Stimulated activated naive B cell treated with anti-CD40 and anti-IgM and Interleukin-4, amounts not matched to agents 10 μg/mL and 1 μg/mL and 100 μg/mL, for 72 hours (primary cell): Measurements from ENCODE around the gene TTLL8.

ENCODE experiments used
- ATAC-seq, 2 donors: fragments of 150-1000 bp; cut with Tn5 transposase; replicated peaks; 2 replicates each; pipeline ENCODE4 v1.10.0; 2021; ENCODE audit warnings: moderate library complexity in 1 of 2
- DNase-seq: peaks from one replicate; pipeline ENCODE4 v3.0.0; 2021
- H3K27ac Mint-ChIP-seq: one replicate; pipeline ENCODE4 v1.8.0; 2022; ENCODE audit warnings: mild to moderate bottlenecking, mixed read lengths
- H3K27me3 Mint-ChIP-seq, 2 donors: one replicate each; pipeline ENCODE4 v1.8.0; 2022; ENCODE audit warnings: mixed read lengths in 2 of 2
- H3K36me3 Mint-ChIP-seq, 2 donors: one replicate each; pipeline ENCODE4 v1.8.0; 2022; ENCODE audit warnings: mixed read lengths in 2 of 2, mild to moderate bottlenecking in 1 of 2
- H3K4me1 Mint-ChIP-seq, 2 donors: one replicate each; pipeline ENCODE4 v1.8.0; 2022; ENCODE audit warnings: mixed read lengths in 2 of 2, mild to moderate bottlenecking in 1 of 2
- H3K4me3 Mint-ChIP-seq, 2 donors: one replicate each; pipeline ENCODE4 v1.8.0; 2022; ENCODE audit warnings: mild to moderate bottlenecking in 2 of 2, mixed read lengths in 2 of 2, moderate library complexity in 1 of 2
- H3K9me3 Mint-ChIP-seq, 2 donors: one replicate each; pipeline ENCODE4 v1.8.0; 2022; ENCODE audit warnings: mixed read lengths in 2 of 2, mild to moderate bottlenecking in 1 of 2

The TTLL8 gene

DNA sequence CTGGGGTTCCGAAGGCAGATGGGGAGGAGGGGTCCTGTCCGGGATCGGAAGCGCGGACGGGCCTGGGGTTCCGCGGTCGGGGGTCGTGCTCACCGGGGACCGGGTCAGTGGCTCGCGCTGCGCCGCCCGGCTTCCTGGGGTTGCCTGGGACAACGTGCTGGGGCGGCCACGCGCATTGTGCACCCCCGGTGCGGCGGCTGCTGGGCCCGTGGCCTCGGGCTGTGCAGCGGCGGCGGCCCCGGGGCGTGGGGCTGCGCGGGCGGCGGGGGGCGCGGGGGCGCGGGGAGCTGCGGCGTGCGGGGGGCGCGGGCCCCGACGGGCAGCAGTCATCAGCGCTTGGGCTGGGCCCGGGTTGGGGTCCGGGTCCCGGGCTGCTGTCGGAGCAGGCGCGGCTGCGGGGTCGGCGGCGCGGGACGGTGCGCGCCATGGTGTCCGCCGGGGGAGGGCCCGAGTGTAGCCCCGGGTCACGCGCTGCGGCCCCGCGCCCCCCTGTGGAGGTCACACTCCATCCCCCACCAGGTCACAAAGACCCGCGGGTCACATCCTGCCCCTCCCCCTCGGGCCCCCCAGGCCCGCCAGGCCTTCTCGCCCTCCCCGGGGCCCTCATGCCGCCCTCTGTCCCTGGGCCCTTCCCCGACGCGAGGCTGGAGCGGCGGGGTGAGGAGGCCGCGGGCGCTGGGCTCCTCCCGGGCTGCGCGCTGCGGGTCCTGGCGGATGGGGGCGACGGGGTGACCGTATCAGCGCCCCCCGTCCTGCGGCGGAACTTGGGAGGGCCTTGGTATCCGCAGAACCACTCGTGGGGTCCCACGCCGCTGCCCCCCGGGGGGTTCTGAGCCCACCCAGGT lies at the start of gene TTLL8:
Gene TTLL8 (minus strand): TSS at position 238 of the 845 bp plus-strand sequence.
- Mint-ChIP-seq H3K4me1 (peaks cover 7 to 24% of the 10 kb centered on the region in 2 donors), H3K9me3 (peaks cover 5 to 6% of the 10 kb centered on the region in 2 donors), H3K4me3 (peak within 1 kb of the TSS; percentile 36 to 65), H3K27ac (peak within 1 kb of the TSS; percentile 25), H3K36me3 (peaks cover 0 to 4% of the 10 kb centered on the region in 2 donors), H3K27me3 (peaks cover 51 to 53% of the 10 kb centered on the region in 2 donors)
- no peak for ATAC-seq
- DNase-seq = no peak

GRCh38 chr22:50107529-50107928 lies 49.4 kb upstream of the TTLL8 start:
- Mint-ChIP-seq H3K9me3 (no peaks in the 10 kb centered on the region), H3K36me3 (no peaks in the 10 kb centered on the region), H3K27ac (no peak overlapping the region), H3K4me3 (no peak overlapping the region), H3K4me1 (peaks cover 6 to 19% of the 10 kb centered on the region in 2 donors), H3K27me3 (peaks cover 13 to 16% of the 10 kb centered on the region in 2 donors)
- ATAC-seq = no peak
- DNase-seq = no peak

DNA sequence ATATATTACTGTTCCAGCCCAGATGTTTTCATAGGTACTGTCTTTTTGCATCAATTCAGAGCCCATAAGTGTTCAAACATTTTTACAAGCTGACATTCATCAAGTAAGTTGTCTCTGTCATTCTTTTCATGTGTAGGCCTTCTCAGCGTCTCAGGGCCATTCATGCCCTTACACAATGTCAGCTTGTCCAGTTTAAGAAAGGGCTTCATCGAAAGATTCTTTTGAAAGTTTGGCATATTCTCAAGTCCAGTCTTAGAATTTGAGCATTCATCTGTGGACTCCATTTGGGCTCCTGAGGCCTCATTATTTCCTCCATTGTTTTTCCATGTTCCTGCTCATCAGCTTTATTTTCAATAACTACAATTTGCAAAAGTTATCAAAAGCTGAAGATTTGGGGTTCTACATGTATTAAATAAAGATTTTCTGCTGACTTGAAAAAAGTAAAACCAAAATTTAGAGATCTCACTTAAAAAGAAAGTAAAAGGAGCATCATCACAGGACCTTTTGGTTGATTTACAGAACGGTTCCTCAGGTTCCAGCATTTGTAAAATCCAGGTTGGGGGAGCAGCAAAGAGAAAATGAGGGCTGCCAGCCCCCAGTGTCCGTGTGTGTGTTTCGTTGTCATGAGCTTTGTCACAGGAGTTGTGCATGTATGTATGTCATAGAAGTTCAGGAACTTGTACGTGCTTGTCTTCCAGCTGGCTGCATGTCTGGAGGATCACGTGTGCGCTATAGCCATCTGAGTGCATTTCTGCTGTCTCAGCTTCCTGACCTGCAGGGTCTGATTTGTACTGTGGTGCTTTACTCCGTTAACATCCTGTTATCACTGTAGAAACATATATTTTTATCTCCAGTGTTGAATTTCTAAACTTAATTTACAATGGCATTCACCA lies 47.4 kb upstream of the TTLL8 start:
- H3K36me3 Mint-ChIP-seq = no peaks in the 10 kb centered on the region
- no peak for DNase-seq
- no peaks in the 10 kb centered on the region for H3K9me3 Mint-ChIP-seq
- peak overlapping the region; percentile 40 to 68 for H3K4me3 Mint-ChIP-seq
- peaks cover 4% of the 10 kb centered on the region in 2 donors for H3K27me3 Mint-ChIP-seq
- H3K4me1 Mint-ChIP-seq = peaks cover 8 to 22% of the 10 kb centered on the region in 2 donors
- no peak overlapping the region for H3K27ac Mint-ChIP-seq
- ATAC-seq = peak; percentile 83

- ATAC-seq (no peak), DNase-seq (no peak)
- no peak overlapping the region for H3K27ac Mint-ChIP-seq
- H3K9me3 Mint-ChIP-seq = no peaks in the 10 kb centered on the region
- H3K27me3 Mint-ChIP-seq = peaks cover 5 to 9% of the 10 kb centered on the region in 2 donors
- H3K4me3 Mint-ChIP-seq = no peak overlapping the region
- H3K4me1 Mint-ChIP-seq = peaks cover 8 to 22% of the 10 kb centered on the region in 2 donors
- H3K36me3 Mint-ChIP-seq = no peaks in the 10 kb centered on the region
Observed at GRCh38 chr22:50104141-50104544, 46.0 kb upstream of the TTLL8 start.

DNA sequence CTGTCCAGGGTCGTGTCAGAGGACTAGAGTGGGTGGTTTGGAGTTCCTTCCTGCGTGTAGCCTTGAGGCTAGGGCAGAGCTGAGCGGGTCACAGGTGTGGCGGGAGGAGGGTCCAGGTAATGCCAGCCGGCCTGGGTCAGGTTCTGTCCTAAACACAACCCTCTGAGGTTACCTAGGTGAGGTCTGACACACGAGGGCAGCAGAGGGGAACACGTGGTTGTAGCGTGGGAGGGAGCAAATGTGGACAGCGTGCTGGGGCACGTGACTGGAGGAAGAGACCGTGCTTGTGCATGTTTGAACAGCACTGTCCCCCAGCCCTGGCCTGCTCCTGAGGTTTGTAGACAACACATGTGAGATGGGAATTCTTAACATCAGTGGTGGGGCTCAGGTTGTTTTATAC lies 44.8 kb upstream of the TTLL8 start:
- Mint-ChIP-seq H3K9me3 (no peaks in the 10 kb centered on the region), H3K4me1 (peaks cover 8 to 22% of the 10 kb centered on the region in 2 donors), H3K36me3 (no peaks in the 10 kb centered on the region), H3K27me3 (peaks cover 10 to 12% of the 10 kb centered on the region in 2 donors), H3K4me3 (no peak overlapping the region), H3K27ac (no peak overlapping the region)
- DNase-seq (no peak), ATAC-seq (peak; percentile 58 to 68)

DNA sequence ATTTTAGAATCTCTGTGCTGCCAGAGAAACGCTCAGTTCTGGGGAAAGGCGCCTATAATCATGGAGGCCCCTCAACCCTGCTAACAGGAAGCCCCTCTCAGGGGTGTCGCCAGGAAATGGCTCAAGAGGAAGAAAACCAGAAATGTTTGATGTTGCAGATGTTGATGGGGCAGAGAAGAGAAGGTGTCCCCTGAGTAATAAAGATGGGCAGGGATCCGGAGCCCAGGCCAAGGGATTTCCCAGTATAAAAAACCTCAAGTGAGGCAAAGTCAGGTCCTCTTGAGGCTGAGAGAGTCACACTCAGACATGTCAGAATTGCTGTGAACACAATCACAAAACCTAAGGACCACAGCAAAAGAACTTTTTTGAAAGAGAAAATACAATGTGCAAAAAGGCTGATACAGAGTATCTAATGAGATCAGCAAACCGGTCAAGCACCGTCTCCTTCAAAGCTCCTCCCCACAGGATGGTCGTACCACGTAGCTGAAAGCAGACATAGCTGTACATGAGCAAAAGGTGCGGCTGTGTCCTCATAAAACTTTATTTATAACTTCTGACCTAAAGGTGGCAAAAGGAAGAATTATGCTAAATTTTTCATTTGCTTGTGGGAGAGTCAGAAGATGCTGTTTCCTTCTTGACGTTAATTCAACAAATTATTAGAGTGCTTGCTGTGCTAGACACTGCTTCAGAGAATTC lies 43.9 kb upstream of the TTLL8 start:
- Mint-ChIP-seq H3K27me3 (peaks cover 12 to 15% of the 10 kb centered on the region in 2 donors), H3K9me3 (no peaks in the 10 kb centered on the region), H3K4me3 (no peak overlapping the region), H3K27ac (no peak overlapping the region), H3K4me1 (peaks cover 8 to 22% of the 10 kb centered on the region in 2 donors), H3K36me3 (no peaks in the 10 kb centered on the region)
- ATAC-seq (peak in 1 of 2 donors; percentile 45), DNase-seq (no peak)

GRCh38 chr22:50098052-50098451 lies 40.0 kb upstream of the TTLL8 start:
- DNase-seq (no peak), ATAC-seq (no peak)
- Mint-ChIP-seq H3K4me3 (no peak overlapping the region), H3K9me3 (no peaks in the 10 kb centered on the region), H3K27ac (no peak overlapping the region), H3K4me1 (peaks cover 8 to 11% of the 10 kb centered on the region in 2 donors), H3K36me3 (no peaks in the 10 kb centered on the region), H3K27me3 (peaks cover 12 to 26% of the 10 kb centered on the region in 2 donors)

DNA sequence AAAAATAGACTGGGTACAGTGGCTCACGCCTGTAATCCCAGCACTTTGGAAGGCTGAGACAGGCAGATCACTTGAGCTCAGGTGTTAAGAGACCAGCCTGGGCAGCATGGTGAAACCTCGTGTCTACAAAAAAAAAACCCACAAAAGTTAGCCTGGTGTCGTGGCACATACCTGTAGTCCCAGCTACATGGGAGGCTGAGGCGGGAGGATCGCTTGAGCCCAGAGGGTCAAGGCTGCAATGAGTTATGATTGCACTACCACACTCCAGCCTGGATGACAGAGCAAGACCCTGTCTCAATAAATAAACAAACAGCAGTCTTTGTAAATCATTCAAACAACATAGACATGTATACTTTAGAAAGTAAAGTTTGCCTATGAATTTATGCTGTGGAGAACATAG lies 34.2 kb upstream of the TTLL8 start:
- DNase-seq = no peak
- H3K27me3 Mint-ChIP-seq = peaks cover 9 to 18% of the 10 kb centered on the region in 2 donors
- no peaks in the 10 kb centered on the region for H3K4me1 Mint-ChIP-seq
- no peak for ATAC-seq
- H3K27ac Mint-ChIP-seq = peak overlapping the region; percentile 65
- peaks cover 3 to 9% of the 10 kb centered on the region in 2 donors for H3K36me3 Mint-ChIP-seq
- H3K4me3 Mint-ChIP-seq = no peak overlapping the region
- H3K9me3 Mint-ChIP-seq = peaks cover 3 to 9% of the 10 kb centered on the region in 2 donors

DNA sequence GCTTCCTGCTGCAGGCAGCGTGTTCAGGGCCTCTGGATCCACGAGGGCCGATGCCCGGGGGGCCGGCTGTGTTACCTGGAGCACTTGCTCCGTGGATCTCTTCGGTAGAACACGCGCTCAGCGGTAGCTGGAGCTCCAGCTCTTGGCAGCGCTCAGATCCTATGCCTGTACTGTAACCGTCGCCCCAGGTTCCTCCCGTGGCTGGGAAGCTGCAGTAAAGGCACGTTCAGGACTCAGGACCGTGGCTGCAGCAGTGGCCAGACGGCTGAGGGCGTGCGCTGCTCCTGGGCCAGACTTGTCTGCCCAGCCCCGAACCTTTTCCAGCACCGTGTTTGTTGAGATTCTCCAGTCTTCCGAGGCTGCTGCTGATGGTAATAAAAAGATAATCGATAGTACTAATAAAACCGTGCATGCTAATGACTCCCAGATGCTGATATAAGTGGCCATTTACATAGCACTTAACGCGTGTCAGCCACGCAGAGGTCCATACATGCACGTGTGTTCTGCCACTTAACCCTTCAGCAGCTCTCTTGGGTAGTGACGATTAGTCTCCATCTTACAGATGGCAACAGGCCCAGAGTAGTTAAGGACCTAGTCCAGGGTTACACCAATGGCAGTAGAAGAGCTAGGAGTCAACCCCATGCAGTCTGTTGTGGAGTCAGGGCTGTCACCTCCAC lies 33.1 kb upstream of the TTLL8 start:
- Mint-ChIP-seq H3K36me3 (peaks cover 7 to 18% of the 10 kb centered on the region in 2 donors), H3K27ac (no peak overlapping the region), H3K4me1 (no peaks in the 10 kb centered on the region), H3K4me3 (no peak overlapping the region), H3K27me3 (peaks cover 7 to 18% of the 10 kb centered on the region in 2 donors), H3K9me3 (peaks cover 7 to 17% of the 10 kb centered on the region in 2 donors)
- ATAC-seq = no peak
- no peak for DNase-seq

DNA sequence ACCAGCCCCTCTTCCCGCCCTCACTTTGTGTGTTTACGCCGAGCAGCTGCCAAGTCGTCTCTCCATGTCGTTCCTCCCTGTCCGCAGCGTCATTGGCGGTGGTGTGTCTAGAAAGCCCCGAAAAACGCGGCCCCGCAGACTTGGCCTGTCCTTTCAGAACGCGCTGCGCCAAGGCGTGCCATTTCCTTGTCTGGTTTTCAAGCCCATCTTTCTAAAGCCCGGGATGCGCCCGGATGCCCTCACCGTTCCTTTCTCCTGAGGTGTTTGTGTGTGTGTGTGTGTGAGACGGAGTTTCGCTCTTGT lies 32.3 kb upstream of the TTLL8 start:
- no peak for DNase-seq
- no peak overlapping the region for H3K27ac Mint-ChIP-seq
- H3K9me3 Mint-ChIP-seq = peaks cover 7 to 17% of the 10 kb centered on the region in 2 donors
- peaks cover 7 to 18% of the 10 kb centered on the region in 2 donors for H3K36me3 Mint-ChIP-seq
- no peak overlapping the region for H3K4me3 Mint-ChIP-seq
- no peaks in the 10 kb centered on the region for H3K4me1 Mint-ChIP-seq
- peaks cover 5 to 20% of the 10 kb centered on the region in 2 donors for H3K27me3 Mint-ChIP-seq
- no peak for ATAC-seq

GRCh38 chr22:50089682-50090411 lies 31.7 kb upstream of the TTLL8 start, which contains the start of gene MOV10L1:
Gene MOV10L1, plus strand, starts transcription at chr22:50090006. Its CDS starts 83 bp downstream, at chr22:50090089.
- DNase-seq = no peak
- H3K36me3 Mint-ChIP-seq = peaks cover 7 to 18% of the 10 kb centered on the region in 2 donors

GRCh38 chr22:50089231-50089630 lies 31.1 kb upstream of the TTLL8 start:
- H3K4me1 Mint-ChIP-seq = no peaks in the 10 kb centered on the region
- H3K36me3 Mint-ChIP-seq = peaks cover 7 to 18% of the 10 kb centered on the region in 2 donors
- peaks cover 6 to 25% of the 10 kb centered on the region in 2 donors for H3K27me3 Mint-ChIP-seq
- H3K9me3 Mint-ChIP-seq = peaks cover 7 to 17% of the 10 kb centered on the region in 2 donors
- H3K27ac Mint-ChIP-seq = no peak overlapping the region
- DNase-seq (no peak), ATAC-seq (no peak)
- no peak overlapping the region for H3K4me3 Mint-ChIP-seq

More at GRCh38 chr22:50089682-50090411, 31.7 kb upstream of the TTLL8 start, which contains the start of gene MOV10L1:
- H3K4me3 Mint-ChIP-seq = no peak within 1 kb of the TSS
- H3K27ac Mint-ChIP-seq = no peak within 1 kb of the TSS
- peaks cover 7 to 17% of the 10 kb centered on the region in 2 donors for H3K9me3 Mint-ChIP-seq
- H3K4me1 Mint-ChIP-seq = no peaks in the 10 kb centered on the region
- ATAC-seq = no peak
- H3K27me3 Mint-ChIP-seq = peaks cover 5 to 25% of the 10 kb centered on the region in 2 donors

GRCh38 chr22:50088096-50088495 lies 30.0 kb upstream of the TTLL8 start:
- ATAC-seq = no peak
- Mint-ChIP-seq H3K4me1 (no peaks in the 10 kb centered on the region), H3K4me3 (no peak overlapping the region), H3K27ac (no peak overlapping the region), H3K27me3 (peaks cover 17 to 28% of the 10 kb centered on the region in 2 donors), H3K9me3 (peaks cover 7 to 17% of the 10 kb centered on the region in 2 donors), H3K36me3 (peaks cover 7 to 18% of the 10 kb centered on the region in 2 donors)
- DNase-seq = no peak
